SK-N-SH (cell line): Measurements from ENCODE around the gene RPS16. TPM values are rescaled to one million over a fixed set of nuclear protein-coding genes. Genes with fewer than 3 reads are reported as not detected.

Source experiments
- CTCF ChIA-PET: fragments of 300-600, 350-600 bp; formaldehyde crosslinking; extraction: SDS; loops from one replicate; lab custom pipeline; 2021; lab: Yijun Ruan, JAX
- POLR2A ChIA-PET: fragments of 350-600 bp; sonication (Branson Sonifier 250); formaldehyde crosslinking; extraction: SDS; loops from one replicate; lab custom pipeline; 2020; ENCODE audit warnings: antibody characterized with exemption, inconsistent platforms; lab: Yijun Ruan, JAX
- DNase-seq: peaks from one replicate; pipeline ENCODE4 v3.0.0; 2012
- H2AFZ ChIP-seq: fragments of 200-600 bp; sonication (generic); 2 replicates; pipeline ENCODE4 v1.8.1; 2016; ENCODE audit warnings: antibody characterized with exemption, mild to moderate bottlenecking, low read depth
- H3F3A ChIP-seq: fragments of 200-600 bp; sonication (generic); replicated peaks from 2 replicates; pipeline ENCODE3; 2016; ENCODE audit warnings: antibody characterized with exemption, mild to moderate bottlenecking; ENCODE audit not compliant: insufficient read depth
- H3K27ac ChIP-seq, 2 experiments: fragments of 200-500 bp in 1 of 2; fragments of 200-600 bp in 1 of 2; sonication (Bioruptor generic) in 1 of 2; sonication (generic), shearing (Covaris generic) in 1 of 2; 2 replicates each; pipeline versions ENCODE4 v1.5.1 to v1.6.1; 2014 to 2016; ENCODE audit warnings: low read depth in 2 of 2, inconsistent platforms in 1 of 2, low read length in 1 of 2, mild to moderate bottlenecking in 1 of 2, mixed read lengths in 1 of 2
- H3K27me3 ChIP-seq: fragments of 200-600 bp; sonication (generic), shearing (Covaris generic); 2 replicates; pipeline ENCODE4 v1.6.1; 2016; ENCODE audit warnings: mixed run types; ENCODE audit not compliant: insufficient read depth
- H3K36me3 ChIP-seq, 2 experiments: fragments of 200-500 bp in 1 of 2; fragments of 200-600 bp in 1 of 2; sonication (Bioruptor generic) in 1 of 2; sonication (generic) in 1 of 2; replicated peaks in 1 of 2; 2 replicates each; pipeline versions ENCODE3 to v1.5.1; 2014 to 2016; ENCODE audit warnings: low read length in 1 of 2, mild to moderate bottlenecking in 1 of 2; ENCODE audit not compliant: insufficient read depth in 2 of 2, control insufficient read depth in 1 of 2
- H3K4me1 ChIP-seq, 2 experiments: fragments of 200-500 bp in 1 of 2; fragments of 200-600 bp in 1 of 2; sonication (Bioruptor generic) in 1 of 2; sonication (generic), shearing (Covaris generic) in 1 of 2; 2 replicates each; pipeline versions ENCODE4 v1.5.1 to v1.6.1; 2014 to 2016; ENCODE audit warnings: low read depth in 1 of 2, low read length in 1 of 2, mixed run types in 1 of 2; ENCODE audit not compliant: insufficient read depth in 2 of 2, control insufficient read depth in 1 of 2
- H3K4me2 ChIP-seq: fragments of 200-600 bp; sonication (generic), shearing (Covaris generic); 2 replicates; pipeline ENCODE4 v1.6.1; 2017; ENCODE audit warnings: mixed run types
- H3K4me3 ChIP-seq, 2 experiments: fragments of 200-500 bp in 1 of 2; fragments of 200-600 bp in 1 of 2; sonication (Bioruptor generic) in 1 of 2; sonication (generic), shearing (Covaris generic) in 1 of 2; 2 replicates each; pipeline versions ENCODE4 v1.5.1 to v1.8.1; 2014 to 2016; ENCODE audit warnings: low read depth in 2 of 2, inconsistent platforms in 1 of 2, low read length in 1 of 2, mild to moderate bottlenecking in 1 of 2, mixed read lengths in 1 of 2, moderate library complexity in 1 of 2
- H3K79me2 ChIP-seq: fragments of 200-600 bp; sonication (generic); 2 replicates; pipeline ENCODE4 v1.8.1; 2017; ENCODE audit warnings: mild to moderate bottlenecking; ENCODE audit not compliant: insufficient read depth
- H3K9ac ChIP-seq: fragments of 200-600 bp; sonication (generic); 2 replicates; pipeline ENCODE4 v1.6.1; 2017; ENCODE audit warnings: mixed run types
- H3K9me2 ChIP-seq: fragments of 200-600 bp; sonication (generic); 2 replicates; pipeline ENCODE4 v1.6.1; 2017; ENCODE audit warnings: mixed run types
- H3K9me3 ChIP-seq: fragments of 200-600 bp; sonication (generic); 2 replicates; pipeline ENCODE4 v1.6.1; 2017; ENCODE audit warnings: mixed run types, mild to moderate bottlenecking, moderate library complexity
- H4K20me1 ChIP-seq: fragments of 200-600 bp; sonication (generic); 2 replicates; pipeline ENCODE4 v1.6.1; 2017; ENCODE audit warnings: mild to moderate bottlenecking, mixed run types; ENCODE audit not compliant: insufficient read depth
- CHD2 ChIP-seq: fragments of 150-350 bp; IDR thresholded peaks from 2 replicates; pipeline ENCODE4 v1.6.1; 2018; ENCODE audit warnings: low read length; ENCODE audit not compliant: partially characterized antibody
- CTCF ChIP-seq: fragments of 200-600 bp; sonication (generic); IDR thresholded peaks from 2 replicates; pipeline ENCODE4 v1.6.1; 2017; ENCODE audit warnings: antibody characterized with exemption, mild to moderate bottlenecking, moderate library complexity
- ELF1 ChIP-seq: IDR thresholded peaks from 2 replicates; pipeline ENCODE4 v1.4.0; 2012
- EP300 ChIP-seq, 2 experiments: IDR thresholded peaks; 2 replicates each; pipeline versions ENCODE4 v1.4.0 to v1.6.1; 2012; ENCODE audit warnings: borderline replicate concordance in 1 of 2, low read depth in 1 of 2, low read length in 1 of 2
- FOXJ3 ChIP-seq: sonication (generic); formaldehyde crosslinking; IDR thresholded peaks from 2 replicates; pipeline ENCODE4 v1.5.1; 2020; ENCODE audit warnings: mild to moderate bottlenecking, missing genetic modification reagents
- GABPA ChIP-seq: IDR thresholded peaks from 2 replicates; pipeline ENCODE4 v1.4.0; 2012; ENCODE audit warnings: low read depth, mild to moderate bottlenecking
- IRF3 ChIP-seq: fragments of 150-350 bp; IDR thresholded peaks from 2 replicates; pipeline ENCODE4 v1.6.1; 2016; ENCODE audit warnings: mild to moderate bottlenecking, low read depth, low read length
- JUND ChIP-seq: IDR thresholded peaks from 2 replicates; pipeline ENCODE4 v1.4.0; 2012
- MXI1 ChIP-seq: IDR thresholded peaks from 2 replicates; pipeline ENCODE4 v1.6.1; 2012; ENCODE audit warnings: mild to moderate bottlenecking, low read depth, low read length, improper control_type of control experiment
- NRF1 ChIP-seq: IDR thresholded peaks from 2 replicates; pipeline ENCODE4 v1.6.1; 2012; ENCODE audit warnings: low read depth, mild to moderate bottlenecking, low read length
- POLR2AphosphoS5 ChIP-seq: IDR thresholded peaks from 2 replicates; pipeline ENCODE4 v1.6.1; 2012; ENCODE audit warnings: low read depth, low read length
- RCOR1 ChIP-seq: fragments of 150-350 bp; IDR thresholded peaks from 2 replicates; pipeline ENCODE4 v1.6.1; 2017; ENCODE audit warnings: antibody characterized with exemption, low read length
- RFX5 ChIP-seq: IDR thresholded peaks from 2 replicates; pipeline ENCODE4 v1.6.1; 2012; ENCODE audit warnings: mild to moderate bottlenecking, improper control_type of control experiment, low read length
- RXRA ChIP-seq: IDR thresholded peaks from 2 replicates; pipeline ENCODE4 v1.4.0; 2012; ENCODE audit warnings: low read depth, mild to moderate bottlenecking, borderline replicate concordance
- TAF1 ChIP-seq: IDR thresholded peaks from 2 replicates; pipeline ENCODE4 v1.6.1; 2012; ENCODE audit warnings: low read depth, mild to moderate bottlenecking, low read length, moderate library complexity, borderline replicate concordance
- YY1 ChIP-seq: IDR thresholded peaks from 2 replicates; pipeline ENCODE4 v1.4.0; 2012; ENCODE audit warnings: low read depth, mild to moderate bottlenecking
- WGBS: methylation state at CpG from one replicate; pipeline ENCODE4 v1.1.6; 2017; ENCODE audit warnings: low lambda C conversion rate; 5-methylcytosine and 5-hydroxymethylcytosine counted together
- polyA plus RNA-seq, 3 experiments: library from polyadenylated mRNA; depleted of rRNA; stranded (reverse); fragments of >200 nt; gene quantifications; 2 replicates each; pipeline ENCODE4 v1.2.3, GENCODE V29; 2012
- TF ChIP-seq, protein P1 (sequence below): IDR thresholded peaks from 2 replicates; pipeline ENCODE4 v1.4.0; 2012; ENCODE audit warnings: low read depth
- TF ChIP-seq, protein P2 (sequence below): IDR thresholded peaks from 2 replicates; pipeline ENCODE4 v1.4.0; 2012; ENCODE audit warnings: low read depth, borderline replicate concordance
- TF ChIP-seq, protein P3 (sequence below): IDR thresholded peaks from 2 replicates; pipeline ENCODE4; 2012

The RPS16 gene
- polyA plus RNA-seq, 1 of the 3 experiments (the other 2 are of a cell fraction), result 7,541 TPM

DNA sequence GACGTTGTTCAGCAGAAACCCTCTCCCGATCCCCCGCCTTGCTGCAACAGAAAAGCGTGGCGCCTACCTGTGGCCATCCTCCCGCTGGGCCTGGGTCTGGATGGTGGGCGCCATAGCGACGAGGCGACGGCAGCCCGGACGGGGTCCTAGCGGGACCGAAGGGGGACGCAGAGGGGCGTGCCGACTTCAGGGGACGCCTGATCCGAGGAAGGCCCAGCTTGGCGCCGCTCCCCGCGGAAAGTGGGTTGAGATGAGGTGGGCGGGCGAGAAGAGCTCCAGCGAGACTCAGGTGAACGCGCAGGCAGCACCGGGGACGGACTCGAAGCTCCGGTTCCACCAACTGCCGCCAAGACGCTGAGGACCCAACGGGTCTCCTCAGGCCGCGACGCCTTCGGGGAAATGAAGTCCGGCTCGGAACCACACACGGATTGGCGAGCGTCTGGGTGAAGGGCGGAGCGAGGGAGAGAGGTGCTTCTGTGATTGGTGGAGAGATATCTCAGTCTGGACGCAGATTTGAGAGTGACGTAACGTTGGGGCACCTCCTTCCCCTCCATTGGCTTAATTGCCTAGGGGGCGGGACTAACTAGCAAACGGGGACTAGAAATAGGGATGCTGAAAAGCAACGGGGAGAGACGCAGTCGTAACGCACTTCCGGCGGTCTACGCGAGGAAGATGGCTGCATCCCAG, 44.9 kb downstream of the RPS16 start, which contains the start of the genes MED29 and PAF1:
TSS of gene MED29 (plus strand) at position 628 of the 687 bp plus-strand sequence. CDS start at position 673, 45 bp downstream.
TSS of gene PAF1 (minus strand) at position 356 of the 687 bp plus-strand sequence. CDS start at position 114, 242 bp downstream.
- POLR2A ChIA-PET, result interaction anchor here (0.7 to 2.1 kb wide), 9 partner anchors 8 to 142 kb away, joined by 3 to 18 read pairs (median 4); partner anchors contain the start of genes EID2B, RPS16 and ZFP36
- H3F3A ChIP-seq, result peaks cover 3% of the 10 kb centered on the region
- no peaks in the 10 kb centered on the region for H3K9me3 ChIP-seq
- peak within 1 kb of the TSS; percentile 98 for H2AFZ ChIP-seq
- no peaks in the 10 kb centered on the region for H4K20me1 ChIP-seq
- peak within 1 kb of the TSS; percentile 98 for H3K9ac ChIP-seq
- peak within 1 kb of the TSS; percentile 86 to 97 for H3K27ac ChIP-seq
- H3K4me3 ChIP-seq, result peak within 1 kb of the TSS; percentile 96 to 98
- H3K9me2 ChIP-seq, result no peaks in the 10 kb centered on the region
- H3K27me3 ChIP-seq, result no peaks in the 10 kb centered on the region
- H3K36me3 ChIP-seq, result peaks cover 25 to 41% of the 10 kb centered on the region in 2 experiments
- WGBS, result under 1% methylated on average over 37 of the region's 60 CpGs
- H3K4me2 ChIP-seq, result peak within 1 kb of the TSS; percentile 82
- DNase-seq, result peak; percentile 97
- peaks cover 54% of the 10 kb centered on the region for H3K79me2 ChIP-seq
- peak; percentile 44; the same call in 1 of the 2 replicates for TF ChIP-seq RCOR1
- peak; percentile 88 for TF ChIP-seq CHD2
- TF ChIP-seq GABPA, result peak; percentile 79
- no peak for TF ChIP-seq JUND
- TF ChIP-seq YY1, result peak; percentile 88; the same call in 1 of the 2 replicates
- no peak for TF ChIP-seq CTCF
- peak; percentile 96 for TF ChIP-seq TAF1
- TF ChIP-seq IRF3, result peak; percentile 62
- peak; percentile 99 for TF ChIP-seq POLR2AphosphoS5
- TF ChIP-seq EP300 (IDR thresholded peaks at IDR 0.05; ENCODE audit: borderline replicate concordance in 1 of 2, low read depth in 1 of 2, low read length in 1 of 2), result no peak
- no peak for TF ChIP-seq NRF1
- TF ChIP-seq RFX5, result peak; percentile 69; the same call in 1 of the 2 replicates
- TF ChIP-seq FOXJ3, result no peak
- TF ChIP-seq, protein P1, sequence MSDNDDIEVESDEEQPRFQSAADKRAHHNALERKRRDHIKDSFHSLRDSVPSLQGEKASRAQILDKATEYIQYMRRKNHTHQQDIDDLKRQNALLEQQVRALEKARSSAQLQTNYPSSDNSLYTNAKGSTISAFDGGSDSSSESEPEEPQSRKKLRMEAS, result peak; percentile 45; the same call in 1 of the 2 replicates
- no peak for TF ChIP-seq RXRA
- TF ChIP-seq ELF1, result 0 out of 2 replicates have a peak, but pooled peaks have one; percentile 20
- TF ChIP-seq, protein P2, sequence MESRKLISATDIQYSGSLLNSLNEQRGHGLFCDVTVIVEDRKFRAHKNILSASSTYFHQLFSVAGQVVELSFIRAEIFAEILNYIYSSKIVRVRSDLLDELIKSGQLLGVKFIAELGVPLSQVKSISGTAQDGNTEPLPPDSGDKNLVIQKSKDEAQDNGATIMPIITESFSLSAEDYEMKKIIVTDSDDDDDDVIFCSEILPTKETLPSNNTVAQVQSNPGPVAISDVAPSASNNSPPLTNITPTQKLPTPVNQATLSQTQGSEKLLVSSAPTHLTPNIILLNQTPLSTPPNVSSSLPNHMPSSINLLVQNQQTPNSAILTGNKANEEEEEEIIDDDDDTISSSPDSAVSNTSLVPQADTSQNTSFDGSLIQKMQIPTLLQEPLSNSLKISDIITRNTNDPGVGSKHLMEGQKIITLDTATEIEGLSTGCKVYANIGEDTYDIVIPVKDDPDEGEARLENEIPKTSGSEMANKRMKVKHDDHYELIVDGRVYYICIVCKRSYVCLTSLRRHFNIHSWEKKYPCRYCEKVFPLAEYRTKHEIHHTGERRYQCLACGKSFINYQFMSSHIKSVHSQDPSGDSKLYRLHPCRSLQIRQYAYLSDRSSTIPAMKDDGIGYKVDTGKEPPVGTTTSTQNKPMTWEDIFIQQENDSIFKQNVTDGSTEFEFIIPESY, result no peak
- TF ChIP-seq, protein P3, sequence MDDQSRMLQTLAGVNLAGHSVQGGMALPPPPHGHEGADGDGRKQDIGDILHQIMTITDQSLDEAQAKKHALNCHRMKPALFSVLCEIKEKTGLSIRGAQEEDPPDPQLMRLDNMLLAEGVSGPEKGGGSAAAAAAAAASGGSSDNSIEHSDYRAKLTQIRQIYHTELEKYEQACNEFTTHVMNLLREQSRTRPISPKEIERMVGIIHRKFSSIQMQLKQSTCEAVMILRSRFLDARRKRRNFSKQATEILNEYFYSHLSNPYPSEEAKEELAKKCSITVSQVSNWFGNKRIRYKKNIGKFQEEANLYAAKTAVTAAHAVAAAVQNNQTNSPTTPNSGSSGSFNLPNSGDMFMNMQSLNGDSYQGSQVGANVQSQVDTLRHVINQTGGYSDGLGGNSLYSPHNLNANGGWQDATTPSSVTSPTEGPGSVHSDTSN, result peak; percentile 99
- TF ChIP-seq MXI1, result peak; percentile 39
- TF ChIP-seq, all 33 proteins: peak for 12
- CTCF ChIA-PET, result interaction anchor here (0.7 to 4.7 kb wide), 5 partner anchors 11 to 269 kb away, joined by 3 to 53 read pairs (median 5); partner anchors contain the start of genes PLEKHG2 and RPS16
- H3K4me1 ChIP-seq, result peaks cover 5 to 17% of the 10 kb centered on the region in 2 experiments; a peak in 2 of 4 replicates
